Breast epithelium (tissue), 4 donors: ENCODE results near the gene HDLBP. TPM values are rescaled to one million over a fixed set of nuclear protein-coding genes. Genes with fewer than 3 reads are reported as not detected.

ENCODE experiments used
- DNase-seq, 2 donors: peaks; one replicate each; pipeline ENCODE4 v3.0.0-alpha.2; 2019; ENCODE audit warnings: low spot score in 2 of 2
- H3K27ac ChIP-seq, 2 donors: fragments of 200-600 bp; sonication (generic) in 1 of 2; one replicate each; pipeline ENCODE4 v1.5.1; 2016 to 2019; ENCODE audit warnings: mild to moderate bottlenecking in 1 of 2
- H3K27me3 ChIP-seq, 2 donors: fragments of 200-600 bp; sonication (generic) in 1 of 2; one replicate each; pipeline versions ENCODE4 v1.5.1 to v1.6.0; 2017 to 2019; ENCODE audit warnings: control low read depth in 1 of 2, mild to moderate bottlenecking in 1 of 2
- H3K36me3 ChIP-seq: fragments of 200-600 bp; one replicate; pipeline ENCODE4 v1.5.1; 2019
- H3K4me1 ChIP-seq, 2 donors: fragments of 200-600 bp; sonication (generic); one replicate each; pipeline ENCODE4 v1.5.1; 2016 to 2019; ENCODE audit warnings: control low read depth in 1 of 2
- H3K4me3 ChIP-seq, 3 donors: fragments of 200-600 bp; sonication (generic); 1 replicate in 2 of 3; 2 replicates in 1 of 3; pipeline ENCODE4 v1.5.1; 2016 to 2019; ENCODE audit warnings: mild to moderate bottlenecking in 3 of 3, moderate library complexity in 2 of 3
- H3K9me3 ChIP-seq, 2 donors: fragments of 200-600 bp; sonication (generic) in 1 of 2; one replicate each; pipeline ENCODE4 v1.5.1; 2016 to 2019; ENCODE audit warnings: control low read depth in 1 of 2
- POLR2A ChIP-seq: fragments of 450-650 bp; IDR thresholded peaks from one replicate; pipeline ENCODE4 v1.6.1; 2016; ENCODE audit warnings: antibody characterized with exemption, mild to moderate bottlenecking, moderate library complexity
- POLR2AphosphoS5 ChIP-seq, 3 donors: sonication (generic); formaldehyde crosslinking; IDR thresholded peaks; one replicate each; pipeline ENCODE4 v1.6.1; 2017; ENCODE audit warnings: antibody characterized with exemption in 3 of 3
- intact Hi-C: fragments of 100-400 bp; cut with DNase I; formaldehyde crosslinking; loops from one replicate; pipeline ENCODE4 v1.15.1; 2023; ENCODE audit warnings: low total_unique reads
- total RNA-seq, 3 donors: library from RNA; depleted of rRNA; stranded (reverse); fragments of >200 nt; gene quantifications; one replicate each; pipeline ENCODE4 v1.1.0, GENCODE V29; 2016
- TF ChIP-seq, protein P1 (sequence below), 3 donors: fragments of 450-650 bp; IDR thresholded peaks; one replicate each; pipeline ENCODE4 v1.5.1; 2016 to 2017; ENCODE audit warnings: antibody characterized with exemption in 3 of 3, mild to moderate bottlenecking in 3 of 3, moderate library complexity in 3 of 3

HDLBP gene
- total RNA-seq, 3 donors from 2014 or later: 339 to 515 (median 383) TPM

DNA sequence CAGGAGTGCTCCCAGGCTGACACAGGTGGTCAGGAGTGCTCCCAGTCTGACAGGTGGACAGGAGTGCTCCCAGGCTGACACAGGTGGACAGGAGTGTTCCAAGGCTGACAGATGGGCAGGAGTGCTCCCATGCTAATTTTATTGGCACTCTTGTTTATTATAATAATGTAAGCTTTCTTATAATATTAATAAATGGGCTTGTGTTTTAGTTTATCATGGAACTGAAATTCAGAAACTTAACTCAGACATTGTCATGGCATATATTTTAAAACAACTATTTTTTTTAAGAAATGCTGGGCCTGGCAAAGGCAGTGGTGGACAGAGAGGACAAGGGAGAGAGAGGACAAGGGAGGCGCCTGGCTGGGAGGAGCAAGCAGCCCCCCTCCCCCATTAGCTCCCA, 108.3 kb downstream of the HDLBP start:
- no peak overlapping the region for H3K4me3 ChIP-seq
- H3K9me3 ChIP-seq: no peaks in the 10 kb centered on the region
- H3K4me1 ChIP-seq: no peaks in the 10 kb centered on the region
- no peaks in the 10 kb centered on the region for H3K36me3 ChIP-seq
- DNase-seq: no peak
- no peak overlapping the region for H3K27ac ChIP-seq
- H3K27me3 ChIP-seq: no peaks in the 10 kb centered on the region
- TF ChIP-seq POLR2A (no peak), POLR2AphosphoS5 (IDR thresholded peaks at IDR 0.05) (no peak)
- TF ChIP-seq, protein P1, sequence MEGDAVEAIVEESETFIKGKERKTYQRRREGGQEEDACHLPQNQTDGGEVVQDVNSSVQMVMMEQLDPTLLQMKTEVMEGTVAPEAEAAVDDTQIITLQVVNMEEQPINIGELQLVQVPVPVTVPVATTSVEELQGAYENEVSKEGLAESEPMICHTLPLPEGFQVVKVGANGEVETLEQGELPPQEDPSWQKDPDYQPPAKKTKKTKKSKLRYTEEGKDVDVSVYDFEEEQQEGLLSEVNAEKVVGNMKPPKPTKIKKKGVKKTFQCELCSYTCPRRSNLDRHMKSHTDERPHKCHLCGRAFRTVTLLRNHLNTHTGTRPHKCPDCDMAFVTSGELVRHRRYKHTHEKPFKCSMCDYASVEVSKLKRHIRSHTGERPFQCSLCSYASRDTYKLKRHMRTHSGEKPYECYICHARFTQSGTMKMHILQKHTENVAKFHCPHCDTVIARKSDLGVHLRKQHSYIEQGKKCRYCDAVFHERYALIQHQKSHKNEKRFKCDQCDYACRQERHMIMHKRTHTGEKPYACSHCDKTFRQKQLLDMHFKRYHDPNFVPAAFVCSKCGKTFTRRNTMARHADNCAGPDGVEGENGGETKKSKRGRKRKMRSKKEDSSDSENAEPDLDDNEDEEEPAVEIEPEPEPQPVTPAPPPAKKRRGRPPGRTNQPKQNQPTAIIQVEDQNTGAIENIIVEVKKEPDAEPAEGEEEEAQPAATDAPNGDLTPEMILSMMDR (IDR thresholded peaks at IDR 0.05): no peak
- intact Hi-C loops: no loop called here

GRCh38 chr2:241205086-241205485, 110.4 kb downstream of the HDLBP start:
- DNase-seq: no peak
- intact Hi-C loops: no loop called here
- H3K4me3 ChIP-seq: no peak overlapping the region
- no peak overlapping the region for H3K27ac ChIP-seq
- no peaks in the 10 kb centered on the region for H3K36me3 ChIP-seq
- TF ChIP-seq POLR2AphosphoS5 (IDR thresholded peaks at IDR 0.05) (no peak), POLR2A (no peak)
- TF ChIP-seq, protein P1 (IDR thresholded peaks at IDR 0.05): no peak
- H3K9me3 ChIP-seq: no peaks in the 10 kb centered on the region
- no peaks in the 10 kb centered on the region for H3K4me1 ChIP-seq
- no peaks in the 10 kb centered on the region for H3K27me3 ChIP-seq

GRCh38 chr2:241204490-241204889, 111.0 kb downstream of the HDLBP start:
- TF ChIP-seq POLR2A: no peak
- TF ChIP-seq POLR2AphosphoS5 (IDR thresholded peaks at IDR 0.05): no peak
- TF ChIP-seq, protein P1 (IDR thresholded peaks at IDR 0.05): no peak
- Histone ChIP-seq H3K36me3 (no peaks in the 10 kb centered on the region), H3K27me3 (no peaks in the 10 kb centered on the region), H3K27ac (no peak overlapping the region), H3K4me3 (no peak overlapping the region), H3K4me1 (no peaks in the 10 kb centered on the region), H3K9me3 (no peaks in the 10 kb centered on the region)
- DNase-seq: no peak
- intact Hi-C loops: no loop called here

DNA sequence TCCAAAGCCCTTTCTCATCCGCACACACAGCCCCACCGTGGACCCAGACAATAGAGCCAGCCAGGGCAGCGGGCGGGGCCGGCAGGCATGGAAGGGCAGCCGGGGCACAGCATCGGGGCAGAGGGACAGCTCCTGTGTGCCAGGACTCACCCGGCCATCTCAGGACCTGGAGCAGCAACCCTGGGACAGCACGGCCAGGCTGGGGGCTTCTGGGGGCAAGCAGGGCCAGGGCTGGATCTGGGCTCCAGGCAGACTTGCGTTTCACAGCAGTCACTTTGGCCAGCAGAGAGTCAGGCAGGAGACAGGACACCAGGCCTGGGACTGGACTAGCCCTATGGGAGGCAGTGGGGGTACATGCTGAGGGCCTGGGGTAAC, 111.5 kb downstream of the HDLBP start:
- no peak for DNase-seq

DNA sequence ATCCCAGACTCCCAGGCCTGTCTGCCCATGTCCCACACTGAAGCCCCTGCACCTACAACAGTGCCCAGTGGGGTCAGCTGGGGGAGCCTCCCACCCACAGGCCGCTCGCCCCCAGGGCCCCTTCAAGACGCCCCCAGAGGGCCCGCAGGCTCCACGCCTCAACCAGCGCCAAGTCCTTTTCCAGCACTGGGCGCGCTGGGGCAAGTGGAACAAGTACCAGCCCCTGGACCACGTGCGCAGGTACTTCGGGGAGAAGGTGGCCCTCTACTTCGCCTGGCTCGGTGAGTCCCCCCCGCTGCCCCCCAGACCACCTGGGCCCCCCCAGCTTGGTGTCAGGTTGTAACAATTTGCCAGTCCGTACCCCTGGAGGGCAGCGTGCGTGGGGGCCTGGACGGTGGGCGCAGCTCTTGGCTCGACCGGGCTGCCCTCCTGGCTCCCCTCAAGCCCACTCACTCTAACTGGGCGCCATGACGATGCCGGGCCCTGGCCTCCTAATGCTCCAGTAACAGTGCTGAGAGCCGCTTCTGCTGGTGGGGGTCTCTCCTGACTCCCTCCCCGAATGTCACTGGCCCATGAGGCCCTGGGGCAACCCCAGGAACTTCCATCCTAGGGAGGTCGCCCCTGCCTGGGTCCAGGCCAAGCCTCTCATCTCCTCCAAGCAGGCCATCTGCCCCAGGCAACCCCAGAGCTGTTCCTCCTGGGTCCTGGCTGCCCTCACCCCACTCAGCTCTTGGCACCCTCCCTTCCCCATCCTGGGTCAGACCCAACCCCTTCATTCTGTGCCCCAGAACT, 112.1 kb downstream of the HDLBP start:
- no peaks in the 10 kb centered on the region for H3K27me3 ChIP-seq
- TF ChIP-seq POLR2AphosphoS5 (IDR thresholded peaks at IDR 0.05) (no peak), POLR2A (no peak)
- TF ChIP-seq, protein P1 (IDR thresholded peaks at IDR 0.05): no peak
- no peak overlapping the region for H3K4me3 ChIP-seq
- intact Hi-C loops: no loop called here
- no peaks in the 10 kb centered on the region for H3K9me3 ChIP-seq
- no peak overlapping the region for H3K27ac ChIP-seq
- DNase-seq: no peak
- H3K36me3 ChIP-seq: no peaks in the 10 kb centered on the region
- no peaks in the 10 kb centered on the region for H3K4me1 ChIP-seq

More for the DNA sequence above, 111.5 kb downstream of the HDLBP start:
- Histone ChIP-seq H3K27ac (no peak overlapping the region), H3K9me3 (no peaks in the 10 kb centered on the region), H3K36me3 (no peaks in the 10 kb centered on the region), H3K4me3 (no peak overlapping the region), H3K27me3 (no peaks in the 10 kb centered on the region), H3K4me1 (no peaks in the 10 kb centered on the region)
- intact Hi-C loops: no loop called here
- TF ChIP-seq, protein P1 (IDR thresholded peaks at IDR 0.05): no peak
- TF ChIP-seq POLR2A (no peak), POLR2AphosphoS5 (IDR thresholded peaks at IDR 0.05) (no peak)
